Measurements from ENCODE around the gene FNBP1. TPM values are rescaled to one million over a fixed set of nuclear protein-coding genes. Genes with fewer than 3 reads are reported as not detected.

FNBP1 gene
- total and polyA plus RNA-seq, 4 donors = 16.0 to 94.3 (median 29.5) TPM

DNA sequence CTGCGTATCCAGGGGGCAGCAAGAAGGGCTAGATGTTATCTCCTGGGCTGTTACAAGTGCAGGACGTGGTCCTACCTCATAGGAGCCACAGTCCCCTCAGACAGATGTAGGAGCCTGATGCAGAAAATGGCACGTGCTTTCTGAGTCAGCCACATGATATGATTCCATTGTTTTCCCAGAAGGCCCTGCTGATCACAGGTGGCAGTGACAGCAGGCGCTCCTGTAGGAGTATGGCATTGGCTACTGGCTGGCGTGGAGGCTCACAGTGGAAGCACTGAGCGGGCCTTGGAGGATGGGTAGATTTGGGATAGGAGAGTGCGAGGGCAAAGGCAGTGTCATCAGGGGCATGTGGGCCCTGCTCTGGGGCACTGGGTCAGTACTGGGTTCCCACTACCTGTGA, 185.8 kb downstream of the FNBP1 start:
- 92 to 96% methylated on average over 7 of the region's 7 CpGs for WGBS, 2 donors
- no peak for ATAC-seq (ENCODE audit: insufficient read depth, low FRiP score)
- H3K27ac ChIP-seq (ENCODE audit: low read depth in 1 of 2, low read length in 1 of 2) = no peak overlapping the region
- no peaks in the 10 kb centered on the region for H3K4me1 ChIP-seq (ENCODE audit: control insufficient read depth in 5 of 5, insufficient read depth in 5 of 5, low read length in 5 of 5)
- no peak for DNase-seq
- no peaks in the 10 kb centered on the region for H3K9me3 ChIP-seq (ENCODE audit: control insufficient read depth in 4 of 4, insufficient read depth in 3 of 4, low read length in 3 of 4)
- no peak overlapping the region for H3K4me3 ChIP-seq
- H3K36me3 ChIP-seq (ENCODE audit: control insufficient read depth in 4 of 4, insufficient read depth in 4 of 4, low read length in 4 of 4) = peaks cover 19 to 55% (median 35%) of the 10 kb centered on the region in 4 donors
- no peak for TF ChIP-seq CTCF (IDR thresholded peaks at IDR 0.05; ENCODE audit: control extremely low read depth, extremely low read depth)
- H3K27me3 ChIP-seq (ENCODE audit: control insufficient read depth in 3 of 3, insufficient read depth in 3 of 3, low read length in 2 of 3) = no peaks in the 10 kb centered on the region
- no peak overlapping the region for H3K9ac ChIP-seq (ENCODE audit: insufficient read depth in 1 of 2, low read length in 2 of 2)

GRCh38 chr9:129854588-129855110, 188.3 kb downstream of the FNBP1 start:
- H3K4me3 ChIP-seq = no peak overlapping the region
- H3K4me1 ChIP-seq (ENCODE audit: control insufficient read depth in 5 of 5, insufficient read depth in 5 of 5, low read length in 5 of 5) = no peaks in the 10 kb centered on the region
- H3K9ac ChIP-seq (ENCODE audit: insufficient read depth in 1 of 2, low read length in 2 of 2) = no peak overlapping the region
- WGBS, 2 donors = 87 to 95% methylated on average over 4 of the region's 4 CpGs
- TF ChIP-seq CTCF (IDR thresholded peaks at IDR 0.05; ENCODE audit: control extremely low read depth, extremely low read depth) = no peak
- no peak overlapping the region for H3K27ac ChIP-seq (ENCODE audit: low read depth in 1 of 2, low read length in 1 of 2)
- H3K27me3 ChIP-seq (ENCODE audit: control insufficient read depth in 3 of 3, insufficient read depth in 3 of 3, low read length in 2 of 3) = no peaks in the 10 kb centered on the region
- ATAC-seq (ENCODE audit: insufficient read depth, low FRiP score) (no peak), DNase-seq (no peak)
- H3K36me3 ChIP-seq (ENCODE audit: control insufficient read depth in 4 of 4, insufficient read depth in 4 of 4, low read length in 4 of 4) = peaks cover 12 to 49% (median 34%) of the 10 kb centered on the region in 4 donors
- H3K9me3 ChIP-seq (ENCODE audit: control insufficient read depth in 4 of 4, insufficient read depth in 3 of 4, low read length in 3 of 4) = no peaks in the 10 kb centered on the region

GRCh38 chr9:129853614-129854013, 189.4 kb downstream of the FNBP1 start:
- Histone ChIP-seq H3K9me3 (ENCODE audit: control insufficient read depth in 4 of 4, insufficient read depth in 3 of 4, low read length in 3 of 4) (no peaks in the 10 kb centered on the region), H3K4me1 (ENCODE audit: control insufficient read depth in 5 of 5, insufficient read depth in 5 of 5, low read length in 5 of 5) (no peaks in the 10 kb centered on the region), H3K9ac (ENCODE audit: insufficient read depth in 1 of 2, low read length in 2 of 2) (no peak overlapping the region), H3K27me3 (ENCODE audit: control insufficient read depth in 3 of 3, insufficient read depth in 3 of 3, low read length in 2 of 3) (no peaks in the 10 kb centered on the region), H3K4me3 (no peak overlapping the region), H3K36me3 (ENCODE audit: control insufficient read depth in 4 of 4, insufficient read depth in 4 of 4, low read length in 4 of 4) (peaks cover 12 to 48% (median 30%) of the 10 kb centered on the region in 4 donors), H3K27ac (ENCODE audit: low read depth in 1 of 2, low read length in 1 of 2) (no peak overlapping the region)
- 49 to 91% methylated on average over 3 of the region's 3 CpGs for WGBS, 2 donors
- ATAC-seq (ENCODE audit: insufficient read depth, low FRiP score) (no peak), DNase-seq (no peak)
- TF ChIP-seq CTCF (IDR thresholded peaks at IDR 0.05; ENCODE audit: control extremely low read depth, extremely low read depth) = no peak

DNA sequence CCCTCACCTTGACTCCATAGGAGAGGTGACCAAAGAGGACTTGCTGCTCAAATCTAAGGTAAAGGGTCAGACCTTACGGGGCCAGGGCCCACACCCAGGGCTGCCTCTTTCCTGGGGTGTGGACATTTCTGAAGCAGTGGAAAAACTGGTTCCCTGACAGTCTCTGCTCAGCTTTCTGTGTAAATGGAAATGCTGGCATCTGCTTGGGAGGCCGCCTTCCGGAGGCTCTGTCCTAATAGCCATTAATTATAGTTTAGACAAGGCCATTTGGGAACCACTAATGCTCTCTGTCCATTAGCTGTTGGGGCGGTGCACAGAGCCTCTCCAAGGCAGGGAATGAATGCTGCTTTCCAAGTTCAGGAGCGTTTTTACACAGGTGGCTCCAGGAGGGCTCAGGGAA, 190.4 kb downstream of the FNBP1 start:
- ATAC-seq (ENCODE audit: insufficient read depth, low FRiP score) = no peak
- no peaks in the 10 kb centered on the region for H3K9me3 ChIP-seq (ENCODE audit: control insufficient read depth in 4 of 4, insufficient read depth in 3 of 4, low read length in 3 of 4)
- DNase-seq = no peak
- WGBS, 2 donors = 61 to 85% methylated on average over 5 of the region's 5 CpGs
- H3K9ac ChIP-seq (ENCODE audit: insufficient read depth in 1 of 2, low read length in 2 of 2) = no peak overlapping the region
- no peak overlapping the region for H3K27ac ChIP-seq (ENCODE audit: low read depth in 1 of 2, low read length in 1 of 2)
- H3K36me3 ChIP-seq (ENCODE audit: control insufficient read depth in 4 of 4, insufficient read depth in 4 of 4, low read length in 4 of 4) = peaks cover 10 to 38% (median 21%) of the 10 kb centered on the region in 4 donors
- H3K4me3 ChIP-seq = no peak overlapping the region
- H3K27me3 ChIP-seq (ENCODE audit: control insufficient read depth in 3 of 3, insufficient read depth in 3 of 3, low read length in 2 of 3) = no peaks in the 10 kb centered on the region
- TF ChIP-seq CTCF (IDR thresholded peaks at IDR 0.05; ENCODE audit: control extremely low read depth, extremely low read depth) = no peak
- no peaks in the 10 kb centered on the region for H3K4me1 ChIP-seq (ENCODE audit: control insufficient read depth in 5 of 5, insufficient read depth in 5 of 5, low read length in 5 of 5)
